T-helper 1 cell (primary cell): ENCODE results near the gene PGLYRP1.

Experiments used
- DNase-seq, 5 donors: peaks; one replicate each; pipeline ENCODE4 v3.0.0-alpha.2; 2012 to 2020
- total RNA-seq, 4 donors: gene quantifications; one replicate each; lab custom pipeline; 2026; lab: John Stamatoyannopoulos, UW

Gene PGLYRP1
- total RNA-seq = 0 reads per million in 4 donors

GRCh38 chr19:46022431-46023310, at the start of gene PGLYRP1:
Gene PGLYRP1 (minus strand): TSS chr19:46023053. CDS start chr19:46023021, 32 bp downstream.
- no peak for DNase-seq

- no peak for DNase-seq
Measured at GRCh38 chr19:46069806-46070341, 47.0 kb upstream of the PGLYRP1 start.

GRCh38 chr19:46068345-46069258, 45.7 kb upstream of the PGLYRP1 start:
- DNase-seq = no peak

- no peak for DNase-seq
Measured at GRCh38 chr19:46067691-46068090, 44.8 kb upstream of the PGLYRP1 start.

- DNase-seq = no peak
Measured at GRCh38 chr19:46066471-46066870, 43.6 kb upstream of the PGLYRP1 start.

GRCh38 chr19:46065486-46066071, 42.7 kb upstream of the PGLYRP1 start:
- no peak for DNase-seq

- no peak for DNase-seq
Measured at GRCh38 chr19:46063201-46063600, 40.3 kb upstream of the PGLYRP1 start.

GRCh38 chr19:46060012-46060411, 37.2 kb upstream of the PGLYRP1 start:
- DNase-seq = no peak

GRCh38 chr19:46058778-46059177, 35.9 kb upstream of the PGLYRP1 start:
- DNase-seq = no peak

- DNase-seq = no peak
Measured at GRCh38 chr19:46056536-46056935, 33.7 kb upstream of the PGLYRP1 start.

GRCh38 chr19:46052896-46053295, 30.0 kb upstream of the PGLYRP1 start:
- DNase-seq = no peak

- DNase-seq = no peak
Measured at GRCh38 chr19:46049597-46049996, 26.7 kb upstream of the PGLYRP1 start.

GRCh38 chr19:46043519-46043918, 20.7 kb upstream of the PGLYRP1 start:
- DNase-seq = no peak

GRCh38 chr19:46042252-46042883, 19.5 kb upstream of the PGLYRP1 start:
- DNase-seq = no peak

GRCh38 chr19:46040952-46041500, 18.2 kb upstream of the PGLYRP1 start, which contains the start of gene IGFL4:
Gene IGFL4 (minus strand): TSS chr19:46041002. CDS start chr19:46040962, 40 bp downstream.
- DNase-seq = no peak

- DNase-seq = no peak
Measured at GRCh38 chr19:46040125-46040524, 17.3 kb upstream of the PGLYRP1 start.

- DNase-seq = no peak
Measured at GRCh38 chr19:46036744-46037128, 13.9 kb upstream of the PGLYRP1 start.

- no peak for DNase-seq
Measured at GRCh38 chr19:46035986-46036743, 13.3 kb upstream of the PGLYRP1 start.

GRCh38 chr19:46035546-46035945, 12.7 kb upstream of the PGLYRP1 start:
- no peak for DNase-seq

GRCh38 chr19:46033401-46033800, 10.5 kb upstream of the PGLYRP1 start:
- no peak for DNase-seq

- DNase-seq = no peak
Measured at GRCh38 chr19:46032597-46033025, 9.8 kb upstream of the PGLYRP1 start.
